ENCODE measurements around the gene PTPN11. TPM values are rescaled to one million over a fixed set of nuclear protein-coding genes. Genes with fewer than 3 reads are reported as not detected.

Gene PTPN11
- polyA plus RNA-seq, 1 of the 3 experiments (the other 2 are of a cell fraction) = 48.3 TPM

- Histone ChIP-seq H3K27me3 (ENCODE audit: insufficient read depth) (no peaks in the 10 kb centered on the region), H3K4me1 (ENCODE audit: control insufficient read depth in 1 of 2, insufficient read depth in 2 of 2, low read depth in 1 of 2, low read length in 1 of 2) (no peaks in the 10 kb centered on the region), H2AFZ (ENCODE audit: low read depth) (no peak overlapping the region), H3K79me2 (ENCODE audit: insufficient read depth) (peaks cover 5% of the 10 kb centered on the region; the same call in 1 of the 2 replicates), H3K36me3 (replicated peaks in 1 of 2; ENCODE audit: control insufficient read depth in 1 of 2, insufficient read depth in 2 of 2, low read length in 1 of 2) (peaks cover 39 to 61% of the 10 kb centered on the region in 2 experiments), H3K4me3 (ENCODE audit: low read depth in 2 of 2, low read length in 1 of 2) (no peak overlapping the region), H3K27ac (ENCODE audit: low read depth in 2 of 2, low read length in 1 of 2) (no peak overlapping the region), H3K9me3 (no peaks in the 10 kb centered on the region), H3K9ac (no peak overlapping the region), H4K20me1 (ENCODE audit: insufficient read depth) (no peaks in the 10 kb centered on the region), H3K9me2 (no peaks in the 10 kb centered on the region), H3K4me2 (no peak overlapping the region), H3F3A (replicated peaks; ENCODE audit: insufficient read depth) (no peaks in the 10 kb centered on the region)
- POLR2A ChIA-PET = no interaction called here
- no peak for DNase-seq
- 94% methylated on average over 1 of the region's 1 CpG for WGBS (ENCODE audit: low lambda C conversion rate)
- CTCF ChIA-PET = no interaction called here
- TF ChIP-seq GABPA (IDR thresholded peaks at IDR 0.05; ENCODE audit: low read depth) (no peak), NRF1 (IDR thresholded peaks at IDR 0.05; ENCODE audit: low read depth, low read length) (no peak), FOXJ3 (CRISPR knock-in tag; IDR thresholded peaks at IDR 0.05) (no peak), MEF2A (IDR thresholded peaks at IDR 0.05; ENCODE audit: borderline replicate concordance, low read depth) (no peak), POLR2AphosphoS5 (IDR thresholded peaks at IDR 0.05; ENCODE audit: low read depth, low read length) (no peak), TCF12 (IDR thresholded peaks at IDR 0.05) (no peak), JUND (IDR thresholded peaks at IDR 0.05) (no peak), GATA2 (CRISPR knock-in tag; IDR thresholded peaks at IDR 0.05) (no peak), ELF1 (IDR thresholded peaks at IDR 0.05) (no peak), REST (IDR thresholded peaks at IDR 0.05; ENCODE audit: low read depth, low read length) (no peak), FOSL2 (IDR thresholded peaks at IDR 0.05; ENCODE audit: borderline replicate concordance, low read depth) (no peak), TEAD4 (IDR thresholded peaks at IDR 0.05; ENCODE audit: borderline replicate concordance, insufficient read depth) (no peak), SMC3 (IDR thresholded peaks at IDR 0.05; ENCODE audit: low read depth, low read length) (no peak)
- TF ChIP-seq, protein P1, sequence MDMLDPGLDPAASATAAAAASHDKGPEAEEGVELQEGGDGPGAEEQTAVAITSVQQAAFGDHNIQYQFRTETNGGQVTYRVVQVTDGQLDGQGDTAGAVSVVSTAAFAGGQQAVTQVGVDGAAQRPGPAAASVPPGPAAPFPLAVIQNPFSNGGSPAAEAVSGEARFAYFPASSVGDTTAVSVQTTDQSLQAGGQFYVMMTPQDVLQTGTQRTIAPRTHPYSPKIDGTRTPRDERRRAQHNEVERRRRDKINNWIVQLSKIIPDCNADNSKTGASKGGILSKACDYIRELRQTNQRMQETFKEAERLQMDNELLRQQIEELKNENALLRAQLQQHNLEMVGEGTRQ (IDR thresholded peaks at IDR 0.05; ENCODE audit: borderline replicate concordance, low read depth, low read length) = no peak
- TF ChIP-seq, protein P2, sequence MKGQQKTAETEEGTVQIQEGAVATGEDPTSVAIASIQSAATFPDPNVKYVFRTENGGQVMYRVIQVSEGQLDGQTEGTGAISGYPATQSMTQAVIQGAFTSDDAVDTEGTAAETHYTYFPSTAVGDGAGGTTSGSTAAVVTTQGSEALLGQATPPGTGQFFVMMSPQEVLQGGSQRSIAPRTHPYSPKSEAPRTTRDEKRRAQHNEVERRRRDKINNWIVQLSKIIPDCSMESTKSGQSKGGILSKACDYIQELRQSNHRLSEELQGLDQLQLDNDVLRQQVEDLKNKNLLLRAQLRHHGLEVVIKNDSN (IDR thresholded peaks at IDR 0.05; ENCODE audit: borderline replicate concordance, low read depth) = no peak
These were observed 79.8 kb downstream of the PTPN11 start for GRCh38 chr12:112498580-112498979.

Data from SK-N-SH (cell line).